ENCODE data around the gene ZNF280B. TPM values are rescaled to one million over a fixed set of nuclear protein-coding genes. Genes with fewer than 3 reads are reported as not detected.

ZNF280B gene
- polyA plus RNA-seq, 1 donor (not counting 4 experiments of a cell fraction or from before 2014, with no cell fraction given), result 0.04 TPM

DNA sequence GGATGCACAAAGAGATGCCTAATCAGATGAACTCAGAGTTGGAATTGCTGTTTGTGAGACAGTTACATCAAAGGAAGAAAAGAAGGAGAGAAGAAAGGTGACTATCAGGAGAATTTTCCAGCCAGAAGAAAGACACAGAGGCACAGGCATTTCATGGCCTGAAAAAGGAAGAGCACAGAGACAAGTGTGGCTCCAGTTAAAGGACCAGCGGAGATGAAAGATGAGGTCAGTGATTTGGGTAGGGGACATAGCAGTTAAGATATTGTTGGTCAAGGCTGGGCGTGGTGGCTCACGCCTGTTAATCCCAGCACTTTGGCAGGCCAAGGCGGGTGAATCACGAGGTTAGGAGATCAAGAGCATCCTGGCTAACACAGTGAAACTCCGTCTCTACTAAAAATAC, 15.0 kb upstream of the ZNF280B start:
- no peaks in the 10 kb centered on the region for H3K9me3 ChIP-seq (ENCODE audit: control insufficient read depth, low read depth, low read length)
- no peak overlapping the region for H2AFZ ChIP-seq (ENCODE audit: control insufficient read depth, low read length)
- TF ChIP-seq CTCF (optimal IDR thresholded peaks at IDR 0.05 in 1 of 3, IDR thresholded peaks at IDR 0.05 in 1 of 3, conservative IDR thresholded peaks at IDR 0.05 in 1 of 3; ENCODE audit: extremely low read depth in 1 of 3, insufficient read depth in 2 of 3, low read length in 3 of 3) (no peak), EZH2 (IDR thresholded peaks at IDR 0.05; ENCODE audit: low read length) (no peak)
- DNase-seq (ENCODE audit: low read depth, low spot score), result no peak
- H3K4me1 ChIP-seq (ENCODE audit: control insufficient read depth, extremely low read depth, insufficient read depth, low read length), result no peaks in the 10 kb centered on the region
- H3K9me1 ChIP-seq (ENCODE audit: control insufficient read depth, extremely low read depth, insufficient read depth, low read length), result no peaks in the 10 kb centered on the region
- no peaks in the 10 kb centered on the region for H4K20me1 ChIP-seq (ENCODE audit: control insufficient read depth, extremely low read depth, insufficient read depth, low read length)
- FAIRE-seq, result no peak
- H3K4me2 ChIP-seq (ENCODE audit: control insufficient read depth, extremely low read depth, insufficient read depth, low read depth, low read length), result no peak overlapping the region
- no peaks in the 10 kb centered on the region for H3K36me3 ChIP-seq (ENCODE audit: control insufficient read depth in 2 of 2, extremely low read depth in 1 of 2, insufficient read depth in 2 of 2, low read length in 2 of 2)
- dilution Hi-C loops (cut with MboI; ENCODE audit: extremely low pct_ligation_motif_present, low sequenced_read_pairs), result no loop called here
- H3K79me2 ChIP-seq (ENCODE audit: control insufficient read depth, insufficient read depth, low read length), result no peaks in the 10 kb centered on the region
- no peak overlapping the region for H3K27ac ChIP-seq (ENCODE audit: control insufficient read depth, insufficient read depth, low read length)
- H3K27me3 ChIP-seq (ENCODE audit: control insufficient read depth, extremely low read depth, insufficient read depth, low read length), result no peaks in the 10 kb centered on the region
- no peak overlapping the region for H3K4me3 ChIP-seq (ENCODE audit: control insufficient read depth in 2 of 3, extremely low read depth in 1 of 3, insufficient read depth in 2 of 3, low read depth in 1 of 3, low read length in 3 of 3)
- no peak overlapping the region for H3K9ac ChIP-seq (ENCODE audit: control insufficient read depth, extremely low read depth, insufficient read depth, low read length)

- Histone ChIP-seq H3K27ac (ENCODE audit: control insufficient read depth, insufficient read depth, low read length) (no peak overlapping the region), H3K4me2 (ENCODE audit: control insufficient read depth, extremely low read depth, insufficient read depth, low read depth, low read length) (no peak overlapping the region), H3K9me3 (ENCODE audit: control insufficient read depth, low read depth, low read length) (no peaks in the 10 kb centered on the region), H2AFZ (ENCODE audit: control insufficient read depth, low read length) (no peak overlapping the region), H3K27me3 (ENCODE audit: control insufficient read depth, extremely low read depth, insufficient read depth, low read length) (no peaks in the 10 kb centered on the region), H3K9ac (ENCODE audit: control insufficient read depth, extremely low read depth, insufficient read depth, low read length) (no peak overlapping the region), H3K4me1 (ENCODE audit: control insufficient read depth, extremely low read depth, insufficient read depth, low read length) (no peaks in the 10 kb centered on the region), H4K20me1 (ENCODE audit: control insufficient read depth, extremely low read depth, insufficient read depth, low read length) (no peaks in the 10 kb centered on the region), H3K36me3 (ENCODE audit: control insufficient read depth in 2 of 2, extremely low read depth in 1 of 2, insufficient read depth in 2 of 2, low read length in 2 of 2) (no peaks in the 10 kb centered on the region), H3K9me1 (ENCODE audit: control insufficient read depth, extremely low read depth, insufficient read depth, low read length) (no peaks in the 10 kb centered on the region), H3K4me3 (ENCODE audit: control insufficient read depth in 2 of 3, extremely low read depth in 1 of 3, insufficient read depth in 2 of 3, low read depth in 1 of 3, low read length in 3 of 3) (no peak overlapping the region), H3K79me2 (ENCODE audit: control insufficient read depth, insufficient read depth, low read length) (no peaks in the 10 kb centered on the region)
- FAIRE-seq, result no peak
- DNase-seq (ENCODE audit: low read depth, low spot score), result no peak
- no peak for TF ChIP-seq CTCF (optimal IDR thresholded peaks at IDR 0.05 in 1 of 3, IDR thresholded peaks at IDR 0.05 in 1 of 3, conservative IDR thresholded peaks at IDR 0.05 in 1 of 3; ENCODE audit: extremely low read depth in 1 of 3, insufficient read depth in 2 of 3, low read length in 3 of 3)
- TF ChIP-seq EZH2 (IDR thresholded peaks at IDR 0.05; ENCODE audit: low read length), result no peak
- dilution Hi-C loops (cut with MboI; ENCODE audit: extremely low pct_ligation_motif_present, low sequenced_read_pairs), result no loop called here
Measured at GRCh38 chr22:22521631-22522030, 13.1 kb upstream of the ZNF280B start.

Data from keratinocyte (primary cell).